ENCODE results near the gene CD177.
"Not testable (repeated sequence)": the region's sequence is repeated elsewhere in the genome, so short reads cannot be mapped to it uniquely, and the experiment has no call there.

The CD177 gene

DNA sequence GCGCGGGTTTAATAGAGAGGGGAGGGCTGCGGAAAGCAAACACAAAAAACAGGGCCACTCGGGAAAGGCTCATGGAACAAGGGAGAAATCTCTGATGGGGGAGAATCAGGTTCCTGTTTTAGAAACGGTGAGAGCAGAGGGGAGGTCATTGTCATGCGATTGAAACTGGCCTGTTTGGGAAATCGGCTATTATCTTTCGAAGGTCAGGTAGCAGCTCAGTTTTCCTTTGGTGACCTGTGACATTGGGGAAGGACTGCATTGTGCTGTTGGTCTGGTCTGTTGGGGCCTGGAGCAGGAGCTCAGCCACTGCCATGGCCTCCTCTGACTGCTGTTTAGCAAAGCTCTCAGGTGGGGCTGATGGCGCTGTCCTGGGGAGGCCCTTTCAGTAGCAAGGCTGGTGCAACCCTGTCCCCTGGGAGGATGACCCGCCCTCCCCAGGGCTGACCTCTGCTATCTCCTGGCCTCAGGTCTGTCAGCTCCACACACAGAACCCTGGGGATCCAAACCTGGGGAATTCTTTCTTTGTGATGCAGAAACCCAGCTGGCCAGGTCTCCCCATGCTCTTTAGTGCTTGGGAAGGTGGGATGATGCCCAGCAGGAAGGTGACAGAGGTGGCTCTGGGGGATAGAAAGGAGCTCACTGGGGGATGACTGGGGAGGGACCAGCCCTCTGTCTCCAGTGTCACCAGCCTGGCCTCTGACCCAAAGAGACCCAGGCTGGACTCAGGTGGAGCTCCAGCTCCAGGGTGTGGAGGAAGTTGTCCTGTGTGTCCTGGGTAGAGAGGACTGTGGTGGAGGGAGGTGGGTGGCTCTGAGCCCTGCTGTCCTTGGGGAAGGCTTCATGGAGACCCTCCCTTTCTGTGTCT is 21.2 kb upstream of the CD177 start:
- no peak for DNase-seq

DNA sequence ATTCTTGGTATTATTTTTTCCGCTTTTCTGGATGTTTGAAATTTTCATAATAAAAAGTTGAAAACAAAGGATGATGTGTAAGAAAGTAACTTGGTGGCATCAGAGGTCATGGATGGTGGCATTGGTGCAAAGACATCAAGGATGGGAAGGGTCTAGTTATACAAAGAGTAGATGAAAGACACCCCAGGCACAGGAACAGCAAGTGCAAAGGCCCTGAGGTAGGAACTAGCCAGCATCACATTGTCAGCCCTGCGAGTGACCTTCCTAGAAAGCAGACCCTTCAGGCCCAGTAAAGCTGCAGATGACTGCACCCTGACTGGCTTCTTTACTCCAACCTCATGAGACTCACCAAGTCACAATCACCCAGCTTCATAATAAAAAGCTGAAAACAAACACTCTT is 17.0 kb upstream of the CD177 start:
- not testable (repeated sequence) for DNase-seq

GRCh38 chr19:43337737-43338136 is 15.7 kb upstream of the CD177 start:
- DNase-seq: no peak

GRCh38 chr19:43338530-43338929 is 15.0 kb upstream of the CD177 start:
- no peak for DNase-seq

DNA sequence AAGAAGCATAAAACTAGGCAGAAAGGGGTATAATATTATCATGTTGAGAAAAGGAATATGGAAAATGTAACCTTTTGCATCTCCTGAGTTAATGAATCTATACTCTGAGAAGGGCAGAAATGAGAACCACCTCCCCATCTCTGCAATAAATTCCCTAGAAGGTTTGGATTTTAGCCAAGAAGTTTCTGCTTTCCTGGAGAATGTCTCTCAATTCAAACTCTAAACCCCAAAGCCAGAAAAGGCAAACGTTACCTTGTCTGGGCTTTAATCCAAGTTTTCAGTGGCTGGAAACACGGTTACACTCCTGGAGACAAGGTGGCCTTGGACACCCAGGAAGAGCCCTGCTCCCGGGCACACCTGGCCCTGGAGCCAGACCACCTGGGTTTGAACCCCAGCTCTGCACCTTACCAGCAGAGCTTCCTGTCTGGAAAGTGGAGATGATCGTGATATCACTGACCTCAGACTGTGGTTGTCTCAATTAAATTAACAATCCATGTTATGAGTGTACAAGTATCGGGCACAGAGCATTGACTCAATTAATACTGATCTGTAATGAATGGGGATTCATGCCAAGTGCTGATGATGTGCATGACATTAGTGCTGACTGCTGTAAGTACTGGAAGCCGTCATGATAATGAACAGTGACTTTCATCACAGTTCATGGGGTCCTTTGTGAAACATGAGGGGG is 14.1 kb upstream of the CD177 start:
- DNase-seq: not testable (repeated sequence)

GRCh38 chr19:43340101-43340500 is 13.4 kb upstream of the CD177 start:
- not testable (repeated sequence) for DNase-seq

DNA sequence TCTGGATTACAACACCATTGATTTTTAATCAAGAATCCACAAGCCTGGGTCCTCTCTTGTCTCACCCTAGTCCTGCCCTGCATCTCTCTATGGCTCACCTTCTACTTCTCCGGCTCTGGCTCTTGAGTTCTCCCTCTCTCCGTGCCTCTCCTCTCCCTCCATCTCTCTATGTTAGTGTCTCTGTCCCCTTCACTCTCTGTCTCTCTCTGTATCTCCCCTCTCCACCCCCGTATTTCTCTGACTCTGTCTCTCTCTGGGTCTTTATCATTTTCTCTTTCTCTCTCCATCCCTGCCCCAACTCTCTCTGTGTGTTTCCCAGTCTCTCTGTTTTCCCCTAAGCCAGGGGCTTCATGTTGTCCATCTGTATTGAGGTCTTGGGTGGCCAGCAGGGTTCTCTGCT is 12.4 kb upstream of the CD177 start:
- not testable (repeated sequence) for DNase-seq

DNA sequence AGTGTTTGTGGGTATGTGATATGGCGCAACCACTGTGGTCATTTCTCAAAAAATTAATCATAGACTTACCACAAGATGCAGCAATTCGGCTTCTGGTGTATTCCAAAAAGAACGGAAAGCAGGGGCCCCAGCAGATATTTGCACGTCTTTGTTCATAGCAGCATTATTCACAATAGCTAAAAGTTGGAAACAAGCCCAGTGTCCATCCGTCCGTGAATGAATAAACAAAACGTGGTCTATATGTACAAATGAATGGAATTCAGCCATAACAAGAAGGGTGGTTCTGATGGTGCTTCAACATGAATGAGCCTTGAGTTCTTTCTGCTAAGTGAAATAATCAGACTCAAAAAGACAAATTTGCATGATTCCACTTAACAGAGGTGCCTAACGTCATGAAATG is 11.4 kb upstream of the CD177 start:
- DNase-seq: not testable (repeated sequence)

GRCh38 chr19:43344347-43344925 is 9.1 kb upstream of the CD177 start:
- DNase-seq: not testable (repeated sequence)

- DNase-seq: not testable (repeated sequence)
Observed at GRCh38 chr19:43349813-43350212, 3.7 kb upstream of the CD177 start.

DNA sequence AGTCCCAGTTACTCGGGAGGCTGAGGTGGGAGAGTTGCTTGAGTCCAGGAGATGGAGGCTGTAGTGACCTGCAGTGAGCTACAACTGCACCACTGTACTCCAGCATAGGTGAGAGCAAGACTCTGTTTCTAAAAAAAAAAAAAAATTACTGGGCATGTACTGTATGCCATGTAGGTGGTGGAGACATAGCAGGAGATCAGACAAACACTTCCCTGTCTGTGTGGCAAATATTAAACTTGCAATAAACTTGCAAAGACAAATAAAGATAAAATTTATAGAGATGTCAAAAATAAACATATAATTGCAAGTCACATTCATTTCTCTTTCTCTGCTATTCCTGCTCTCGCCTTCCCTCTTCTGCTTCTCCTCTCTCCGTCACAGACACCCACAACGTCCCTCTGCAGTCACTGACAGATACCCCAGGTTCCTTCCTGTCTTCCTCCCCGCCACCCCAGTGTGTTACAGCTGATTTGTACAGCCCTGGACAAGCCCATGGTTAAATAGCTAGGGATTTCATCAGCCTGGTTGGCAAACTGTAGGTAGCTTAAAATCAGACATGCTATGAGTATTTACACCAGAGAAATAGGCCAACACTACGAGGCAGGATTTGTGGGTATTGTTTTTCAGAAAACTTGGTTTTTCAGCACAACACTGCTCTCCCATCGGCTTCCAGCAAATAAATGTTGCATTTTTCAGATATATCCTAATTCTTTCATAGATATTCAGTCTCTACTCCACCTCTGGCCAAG is 1.3 kb upstream of the CD177 start:
- DNase-seq: no peak

GRCh38 chr19:43354305-43354627 is 780 bp downstream of the CD177 start:
- no peak for DNase-seq

- not testable (repeated sequence) for DNase-seq
Observed at GRCh38 chr19:43356749-43357148, 3.3 kb downstream of the CD177 start.

- DNase-seq: no peak
Observed at GRCh38 chr19:43362179-43362578, 8.7 kb downstream of the CD177 start.

DNA sequence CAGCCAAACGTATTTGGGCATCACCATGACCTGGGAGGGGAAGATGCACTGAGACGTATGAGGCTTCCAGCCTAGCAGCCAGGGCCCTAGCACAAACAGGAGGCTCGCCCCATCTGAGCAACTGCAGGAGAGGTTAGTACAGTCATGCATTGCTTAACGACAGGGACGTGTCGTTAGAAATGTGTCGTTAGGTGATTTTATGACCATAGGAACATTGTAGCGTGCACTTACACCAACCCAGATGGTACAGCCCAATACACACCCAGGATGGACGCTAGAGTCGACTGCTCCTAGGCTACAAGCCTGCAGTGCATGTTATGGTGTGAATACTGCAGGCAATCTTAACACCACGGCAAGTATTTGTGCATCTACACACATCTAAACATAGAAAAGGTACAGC is 9.3 kb downstream of the CD177 start:
- no peak for DNase-seq

GRCh38 chr19:43365677-43366076 is 12.2 kb downstream of the CD177 start:
- DNase-seq: not testable (repeated sequence)

DNA sequence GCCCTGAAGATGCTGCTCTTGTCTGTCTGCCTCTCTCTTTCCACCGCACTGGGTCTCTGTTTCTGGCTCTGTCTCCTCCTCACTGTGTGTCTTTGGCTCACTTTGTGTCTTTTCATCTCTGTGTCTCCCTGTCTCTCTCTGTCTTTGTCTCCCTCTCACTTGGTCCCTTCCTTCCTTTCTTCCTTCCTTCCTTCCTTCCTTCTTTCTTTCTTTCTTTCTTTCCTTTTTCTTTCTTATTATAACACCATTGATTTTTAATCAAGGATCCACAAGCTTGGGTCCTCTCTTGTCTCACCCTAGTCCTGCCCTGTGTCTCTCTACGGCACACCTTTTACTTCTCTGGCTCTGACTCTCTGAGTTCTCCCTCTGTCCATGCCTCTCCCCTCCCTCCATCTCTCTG is 14.3 kb downstream of the CD177 start:
- DNase-seq: no peak

GRCh38 chr19:43368897-43369296 is 15.4 kb downstream of the CD177 start:
- DNase-seq: not testable (repeated sequence)

DNA sequence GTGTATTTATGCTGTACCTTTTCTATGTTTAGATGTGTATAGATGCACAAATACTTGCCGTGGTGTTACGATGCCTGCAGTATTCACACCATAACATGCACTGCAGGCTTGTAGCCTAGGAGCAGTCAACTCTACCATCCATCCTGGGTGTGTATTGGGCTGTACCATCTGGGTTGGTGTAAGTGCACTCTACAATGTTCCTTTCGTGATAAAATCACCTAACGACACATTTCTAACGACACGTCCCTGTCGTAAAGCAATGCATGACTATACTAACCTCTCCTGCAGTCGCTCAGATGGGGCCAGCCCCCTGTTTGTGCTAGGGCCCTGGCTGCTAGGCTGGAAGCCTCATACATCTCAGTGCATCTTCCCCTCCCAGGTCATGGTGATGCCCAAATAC is 18.4 kb downstream of the CD177 start:
- DNase-seq: no peak

DNA sequence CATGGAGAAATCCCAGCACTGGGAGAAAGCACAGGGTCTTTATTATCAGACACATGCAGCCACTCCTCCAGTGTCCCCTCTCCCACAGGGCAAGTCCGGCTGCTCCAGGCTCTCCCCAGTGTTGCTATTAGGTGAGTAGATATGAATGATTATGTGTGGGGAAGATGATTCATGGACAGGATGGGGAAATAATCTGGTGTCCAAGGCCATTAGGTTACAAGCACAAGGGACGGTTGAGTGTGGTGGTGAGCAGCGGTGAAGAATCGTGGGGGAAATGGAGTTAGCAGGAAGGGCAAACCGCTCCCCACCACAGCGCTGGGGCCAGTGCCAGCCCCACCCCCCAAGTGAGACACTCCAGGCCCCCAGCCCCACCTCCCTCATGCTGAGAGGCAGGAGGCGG is 19.0 kb downstream of the CD177 start:
- DNase-seq: no peak

DNA sequence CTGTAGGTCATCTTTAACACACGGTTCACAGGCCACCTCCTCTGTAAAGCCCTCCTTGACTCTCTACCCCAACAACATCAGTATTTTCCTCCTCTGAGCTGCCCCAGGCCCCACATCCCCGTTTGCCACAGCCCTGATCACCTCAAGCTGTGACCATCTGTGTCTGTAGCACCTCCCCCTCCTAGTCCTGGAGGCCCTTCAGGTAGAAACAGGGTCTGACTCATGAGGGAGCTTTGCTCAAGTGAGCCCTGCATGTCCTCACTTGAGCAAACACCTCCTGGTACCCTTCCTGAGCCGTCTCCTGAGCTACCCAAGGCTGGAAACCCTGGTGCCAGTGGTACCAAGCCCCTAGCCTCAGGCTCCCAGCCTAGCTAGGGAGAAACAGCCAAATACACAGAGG is 24.1 kb downstream of the CD177 start:
- not testable (repeated sequence) for DNase-seq

DNA sequence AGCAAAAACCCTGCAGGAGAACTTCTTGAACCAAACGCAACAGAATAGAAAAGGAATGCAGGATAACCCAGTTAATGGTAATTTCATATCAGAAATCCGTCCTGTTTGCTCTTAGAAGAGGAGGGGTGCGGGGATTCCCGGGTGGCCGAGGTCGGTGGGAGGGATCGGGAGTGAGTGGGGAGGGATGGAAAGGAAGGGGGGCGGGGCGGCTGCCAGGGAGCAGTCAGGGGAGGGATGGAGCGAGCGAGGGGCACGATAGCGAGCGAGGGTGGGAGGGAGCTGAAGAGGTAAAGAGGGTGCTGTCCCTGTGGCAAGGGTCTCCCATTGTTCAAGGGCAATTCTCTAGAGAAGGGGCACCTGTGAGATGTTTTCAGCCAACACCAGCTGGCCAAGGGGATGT is 26.5 kb downstream of the CD177 start:
- no peak for DNase-seq

All from C1 segment of cervical spinal cord (tissue), 14 donors.